GM23248 (cell line): Measurements from ENCODE around the gene ZNF728.

ENCODE experiments used
- EZH2 ChIP-seq: fragments of 200-600 bp; sonication (generic); IDR thresholded peaks from 2 replicates; pipeline ENCODE4 v1.6.1; 2018; ENCODE audit warnings: antibody characterized with exemption, mild to moderate bottlenecking; ENCODE audit not compliant: insufficient read depth, poor library complexity, severe bottlenecking
- EZH2phosphoT487 ChIP-seq: fragments of 200-600 bp; sonication (generic); IDR thresholded peaks from 2 replicates; pipeline ENCODE4 v1.6.1; 2018; ENCODE audit warnings: antibody characterized with exemption, moderate library complexity, mild to moderate bottlenecking, low read depth; ENCODE audit not compliant: insufficient read depth

GRCh38 chr19:23046743-23047142 is 43.8 kb upstream of the ZNF728 start:
- TF ChIP-seq EZH2, result no peak
- no peak for TF ChIP-seq EZH2phosphoT487
